Endothelial cell of umbilical vein (primary cell): ENCODE results near the gene PLD1. TPM values are rescaled to one million over a fixed set of nuclear protein-coding genes. Genes with fewer than 3 reads are reported as not detected.

Experiments used
- BruUV-seq: library from RNA; stranded (reverse); fragments of 400-500 nt; replicated peaks from 2 replicates; lab custom pipeline; 2021; lab: Mats Ljungman, UMichigan
- CTCF ChIA-PET: fragments of 300-600, 350-600 bp; sonication (Branson Sonifier 250); formaldehyde crosslinking; loops from one replicate; lab custom pipeline; 2021; ENCODE audit warnings: antibody characterized with exemption, inconsistent platforms; lab: Charles Lee
- POLR2A ChIA-PET: fragments of 300-600, 350-600 bp; sonication (Branson Sonifier 250); formaldehyde crosslinking; loops from one replicate; lab custom pipeline; 2021; ENCODE audit warnings: antibody characterized with exemption, inconsistent platforms; lab: Charles Lee
- DNase-seq: peaks from one replicate; pipeline ENCODE4 v3.0.0-alpha.2; 2011; ENCODE audit warnings: low read depth, low spot score
- FAIRE-seq: peaks from 2 replicates; lab custom pipeline; 2011; peaks lifted over from hg19 to GRCh38; lab: Jason Lieb, UNC
- H2AFZ ChIP-seq: 2 replicates; pipeline ENCODE4 v1.6.0; 2012; ENCODE audit warnings: low read depth, low read length, control low read depth, inconsistent platforms
- H3K27ac ChIP-seq: 2 replicates; pipeline ENCODE4 v1.5.1; 2011; ENCODE audit warnings: low read depth, mild to moderate bottlenecking, control low read depth, low read length, moderate library complexity; ENCODE audit not compliant: insufficient read depth
- H3K27me3 ChIP-seq, 2 experiments: 2 replicates each; pipeline versions ENCODE4 v1.6.0 to v1.6.1; 2011; ENCODE audit warnings: low read length in 2 of 2, mixed read lengths in 1 of 2; ENCODE audit not compliant: control insufficient read depth in 2 of 2, insufficient read depth in 2 of 2
- H3K36me3 ChIP-seq, 2 experiments: 2 replicates in 1 of 2; 3 replicates in 1 of 2; pipeline ENCODE4 v1.5.1; 2011; ENCODE audit warnings: low read length in 2 of 2, mild to moderate bottlenecking in 1 of 2, moderate library complexity in 1 of 2; ENCODE audit not compliant: control insufficient read depth in 2 of 2, insufficient read depth in 2 of 2; ENCODE audit errors: extremely low read depth in 1 of 2
- H3K4me1 ChIP-seq: 3 replicates; pipeline ENCODE4 v1.5.1; 2011; ENCODE audit warnings: mild to moderate bottlenecking, low read length; ENCODE audit not compliant: control insufficient read depth, insufficient read depth; ENCODE audit errors: extremely low read depth
- H3K4me2 ChIP-seq: 2 replicates; pipeline ENCODE4 v1.6.1; 2011; ENCODE audit warnings: low read length, control low read depth, mixed read lengths; ENCODE audit not compliant: insufficient read depth
- H3K4me3 ChIP-seq, 3 experiments: fragments of 200-600 bp in 1 of 3; sonication (generic), shearing (Covaris generic) in 1 of 3; replicated peaks in 1 of 3; 2 replicates each; pipeline ENCODE4 v1.5.1; 2011 to 2016; ENCODE audit warnings: control low read depth in 3 of 3, low read length in 3 of 3, mild to moderate bottlenecking in 2 of 3, inconsistent platforms in 1 of 3, low read depth in 1 of 3, moderate library complexity in 1 of 3; ENCODE audit not compliant: insufficient read depth in 1 of 3
- H3K79me2 ChIP-seq: 2 replicates; pipeline ENCODE4 v1.6.0; 2012; ENCODE audit warnings: low read length, inconsistent platforms; ENCODE audit not compliant: control insufficient read depth, insufficient read depth
- H3K9ac ChIP-seq: replicated peaks from 2 replicates; pipeline ENCODE3; 2011; ENCODE audit warnings: low read length, control low read depth; ENCODE audit not compliant: insufficient read depth; ENCODE audit errors: extremely low read depth
- H3K9me1 ChIP-seq: replicated peaks from 3 replicates; pipeline ENCODE4 v1.6.0; 2011; ENCODE audit warnings: mild to moderate bottlenecking, low read length; ENCODE audit not compliant: control insufficient read depth, insufficient read depth; ENCODE audit errors: extremely low read depth
- H3K9me3 ChIP-seq: replicated peaks from 2 replicates; pipeline ENCODE4 v1.5.1; 2012; ENCODE audit warnings: low read length, inconsistent platforms; ENCODE audit not compliant: control insufficient read depth, insufficient read depth
- H4K20me1 ChIP-seq: replicated peaks from 2 replicates; pipeline ENCODE3; 2011; ENCODE audit warnings: mild to moderate bottlenecking, low read length; ENCODE audit not compliant: control insufficient read depth, insufficient read depth; ENCODE audit errors: extremely low read depth
- CTCF ChIP-seq, 2 donors: IDR thresholded peaks; 1 replicate in 1 of 2; 2 replicates in 1 of 2; pipeline ENCODE4 v1.5.1; 2011; ENCODE audit warnings: low read length in 2 of 2, mild to moderate bottlenecking in 2 of 2, moderate library complexity in 2 of 2, control low read depth in 1 of 2, inconsistent platforms in 1 of 2, low read depth in 1 of 2; ENCODE audit not compliant: insufficient read depth in 1 of 2; ENCODE audit errors: extremely low read depth in 1 of 2
- EZH2 ChIP-seq: IDR thresholded peaks from 2 replicates; pipeline ENCODE4 v1.6.1; 2012; ENCODE audit warnings: borderline replicate concordance, low read depth, mild to moderate bottlenecking, moderate library complexity, low read length, inconsistent platforms; ENCODE audit not compliant: severe bottlenecking
- FOS ChIP-seq: IDR thresholded peaks from 2 replicates; pipeline ENCODE4 v1.6.1; 2011; ENCODE audit warnings: mild to moderate bottlenecking, low read length, moderate library complexity, borderline replicate concordance; ENCODE audit not compliant: insufficient read depth
- GATA2 ChIP-seq: IDR thresholded peaks from 2 replicates; pipeline ENCODE4 v1.7.0; 2011; ENCODE audit warnings: low read depth, mild to moderate bottlenecking, moderate library complexity, mixed read lengths, low read length; ENCODE audit not compliant: insufficient read length, insufficient read depth
- MYC ChIP-seq: IDR thresholded peaks from one replicate; pipeline ENCODE4 v1.6.1; 2011; ENCODE audit warnings: mild to moderate bottlenecking, low read depth, low read length
- POLR2A ChIP-seq: IDR thresholded peaks from 2 replicates; pipeline ENCODE4 v1.6.1; 2012; ENCODE audit warnings: low read depth, mild to moderate bottlenecking, control low read depth, low read length
- POLR2AphosphoS5 ChIP-seq: IDR thresholded peaks from 2 replicates; pipeline ENCODE4 v1.6.1; 2012; ENCODE audit warnings: low read depth, mild to moderate bottlenecking, control low read depth, low read length, moderate library complexity; ENCODE audit not compliant: insufficient read depth
- dilution Hi-C: fragments of 300-500 bp; cut with MboI; formaldehyde crosslinking; loops from one replicate; pipeline ENCODE4 v1.15.0; 2019; ENCODE audit warnings: low sequenced_read_pairs; ENCODE audit not compliant: extremely low pct_ligation_motif_present
- intact Hi-C: fragments of 100-400 bp; cut with micrococcal nuclease; formaldehyde crosslinking; loops from one replicate; pipeline ENCODE4 v1.10.0; 2022
- polyA plus RNA-seq, 4 experiments: library from polyadenylated mRNA; depleted of rRNA in 3 of 4; stranded (reverse) in 3 of 4; unstranded in 1 of 4; fragments of >200 nt; gene quantifications; 2 replicates each; pipeline versions ENCODE4 v1.2.1 to v1.2.3, GENCODE V29; 2011 to 2012; ENCODE audit warnings: missing spikeins in 1 of 4
- total RNA-seq: library from RNA; stranded (reverse); gene quantifications from 2 replicates; pipeline ENCODE4 v1.2.3, GENCODE V29; 2021
- TF ChIP-seq, protein P1 (sequence below): IDR thresholded peaks from 2 replicates; pipeline ENCODE4 v1.6.1; 2011; ENCODE audit not compliant: insufficient read depth, insufficient read length

Gene PLD1
- total and polyA plus RNA-seq, 2 donors (not counting 3 experiments of a cell fraction or from before 2014, with no cell fraction given): 42.0 to 108 TPM

GRCh38 chr3:171591070-171591469 is 219.2 kb downstream of the PLD1 start:
- Histone ChIP-seq H2AFZ (no peak overlapping the region), H3K9me1 (no peaks in the 10 kb centered on the region), H3K4me1 (no peaks in the 10 kb centered on the region), H4K20me1 (no peaks in the 10 kb centered on the region), H3K9me3 (no peaks in the 10 kb centered on the region), H3K9ac (no peak overlapping the region), H3K4me3 (no peak overlapping the region), H3K27ac (no peak overlapping the region), H3K4me2 (no peak overlapping the region), H3K36me3 (no peaks in the 10 kb centered on the region), H3K79me2 (no peaks in the 10 kb centered on the region), H3K27me3 (no peaks in the 10 kb centered on the region)
- intact Hi-C loops: no loop called here
- no peak for TF ChIP-seq FOS
- TF ChIP-seq EZH2: no peak
- no peak for TF ChIP-seq GATA2
- TF ChIP-seq, protein P1, sequence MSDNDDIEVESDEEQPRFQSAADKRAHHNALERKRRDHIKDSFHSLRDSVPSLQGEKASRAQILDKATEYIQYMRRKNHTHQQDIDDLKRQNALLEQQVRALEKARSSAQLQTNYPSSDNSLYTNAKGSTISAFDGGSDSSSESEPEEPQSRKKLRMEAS: no peak
- TF ChIP-seq CTCF (IDR thresholded peaks at IDR 0.05; ENCODE audit: extremely low read depth in 1 of 2, insufficient read depth in 1 of 2, low read depth in 1 of 2, low read length in 2 of 2): no peak
- no peak for DNase-seq
- no TSS peak for BruUV-seq
- dilution Hi-C loops: no loop called here
- POLR2A ChIA-PET: no interaction called here
- CTCF ChIA-PET: no interaction called here
- no peak for FAIRE-seq

DNA sequence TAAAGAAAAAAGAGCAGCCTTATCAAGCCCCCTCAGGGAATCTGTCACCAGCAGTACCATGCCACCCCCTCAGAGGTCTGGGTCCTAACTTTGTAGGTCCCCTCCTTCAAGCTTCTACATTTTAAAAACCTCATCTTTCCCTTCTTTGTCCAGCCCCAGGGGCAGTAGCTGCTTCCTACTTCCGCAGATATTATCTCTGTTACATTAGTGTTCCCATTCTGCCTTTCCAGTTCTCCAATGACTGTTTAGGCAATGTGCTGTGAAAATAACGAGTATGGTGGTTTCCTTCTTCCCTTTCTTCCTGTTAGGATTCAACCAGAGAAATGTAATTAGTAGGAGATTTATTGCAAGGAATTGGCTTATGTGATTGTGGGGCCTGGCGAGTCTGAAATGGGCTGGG is 224.0 kb downstream of the PLD1 start:
- no TSS peak for BruUV-seq
- H2AFZ ChIP-seq: no peak overlapping the region
- TF ChIP-seq POLR2AphosphoS5 (no peak), CTCF (IDR thresholded peaks at IDR 0.05; ENCODE audit: extremely low read depth in 1 of 2, insufficient read depth in 1 of 2, low read depth in 1 of 2, low read length in 2 of 2) (no peak), MYC (no peak), POLR2A (no peak), GATA2 (peak; percentile 11)
- POLR2A ChIA-PET: no interaction called here
- H3K27ac ChIP-seq: no peak overlapping the region
- dilution Hi-C loops: no loop called here
- H3K27me3 ChIP-seq: no peaks in the 10 kb centered on the region
- H3K9me1 ChIP-seq: no peaks in the 10 kb centered on the region
- CTCF ChIA-PET: no interaction called here
- intact Hi-C loops: no loop called here
- DNase-seq (no peak), FAIRE-seq (no peak)
- no peaks in the 10 kb centered on the region for H3K9me3 ChIP-seq
- H4K20me1 ChIP-seq: no peaks in the 10 kb centered on the region
- H3K36me3 ChIP-seq: no peaks in the 10 kb centered on the region
- H3K4me1 ChIP-seq: no peaks in the 10 kb centered on the region
- no peak overlapping the region for H3K4me2 ChIP-seq
- H3K79me2 ChIP-seq: no peaks in the 10 kb centered on the region
- no peak overlapping the region for H3K9ac ChIP-seq
- H3K4me3 ChIP-seq: no peak overlapping the region
